GM23338 (cell line): ENCODE measurements around the gene CRABP1. TPM values are rescaled to one million over a fixed set of nuclear protein-coding genes. Genes with fewer than 3 reads are reported as not detected.

Experiments used
- ATAC-seq: fragments of 200-7000 bp; cut with Tn5 transposase; 3 replicates; pipeline ENCODE4 v1.9.1; 2020
- DNase-seq: peaks from one replicate; pipeline ENCODE4 v3.0.0-alpha.2; 2015; ENCODE audit warnings: low spot score
- H2AFZ ChIP-seq: fragments of 200-600 bp; sonication (generic); 2 replicates; pipeline ENCODE4 v1.8.0; 2016; ENCODE audit warnings: antibody characterized with exemption, mild to moderate bottlenecking, moderate library complexity
- H3F3A ChIP-seq: fragments of 200-600 bp; sonication (generic); replicated peaks from 2 replicates; pipeline ENCODE4 v1.8.0; 2017; ENCODE audit warnings: antibody characterized with exemption, mixed run types, low read depth
- H3K27ac ChIP-seq: fragments of 200-600 bp; sonication (generic); 2 replicates; pipeline ENCODE4 v1.6.1; 2016; ENCODE audit warnings: low read depth
- H3K27me3 ChIP-seq: fragments of 200-600 bp; sonication (generic); 2 replicates; pipeline ENCODE4 v1.8.0; 2016; ENCODE audit warnings: mild to moderate bottlenecking, mixed run types, moderate library complexity; ENCODE audit not compliant: insufficient read depth
- H3K36me3 ChIP-seq: fragments of 200-600 bp; sonication (generic); 2 replicates; pipeline ENCODE4 v1.8.0; 2016; ENCODE audit warnings: mild to moderate bottlenecking; ENCODE audit not compliant: insufficient read depth
- H3K4me1 ChIP-seq: fragments of 200-600 bp; sonication (generic); 2 replicates; pipeline ENCODE4 v1.8.0; 2016; ENCODE audit warnings: mild to moderate bottlenecking, moderate library complexity; ENCODE audit not compliant: insufficient read depth
- H3K4me2 ChIP-seq: fragments of 200-600 bp; sonication (generic); 2 replicates; pipeline ENCODE4 v1.7.1; 2017; ENCODE audit warnings: mixed run types
- H3K4me3 ChIP-seq: fragments of 200-600 bp; sonication (generic); 2 replicates; pipeline ENCODE4 v1.6.1; 2016; ENCODE audit warnings: mixed run types
- H3K79me2 ChIP-seq: fragments of 200-600 bp; sonication (generic); replicated peaks from 2 replicates; pipeline ENCODE4 v1.8.0; 2017; ENCODE audit warnings: mild to moderate bottlenecking; ENCODE audit not compliant: insufficient read depth
- H3K9me2 ChIP-seq: fragments of 200-600 bp; sonication (generic); 2 replicates; pipeline ENCODE4 v1.8.0; 2017; ENCODE audit not compliant: insufficient read depth
- H4K20me1 ChIP-seq: fragments of 200-600 bp; sonication (generic); replicated peaks from 2 replicates; pipeline ENCODE4 v1.8.0; 2017; ENCODE audit warnings: mild to moderate bottlenecking; ENCODE audit not compliant: insufficient read depth
- H3K27ac Mint-ChIP-seq: 2 replicates; pipeline ENCODE4 v1.8.0; 2020; ENCODE audit warnings: inconsistent platforms, mild to moderate bottlenecking, moderate library complexity, mixed read lengths
- H3K27me3 Mint-ChIP-seq: 3 replicates; pipeline ENCODE4 v1.8.0; 2022; ENCODE audit warnings: low read depth, mild to moderate bottlenecking, moderate library complexity, mixed read lengths, inconsistent platforms; ENCODE audit not compliant: insufficient read depth, poor library complexity
- H3K36me3 Mint-ChIP-seq: 3 replicates; pipeline ENCODE4 v1.8.0; 2021; ENCODE audit warnings: low read depth, mild to moderate bottlenecking, inconsistent platforms, moderate library complexity, mixed read lengths
- H3K4me1 Mint-ChIP-seq: 3 replicates; pipeline ENCODE4 v1.8.0; 2020; ENCODE audit warnings: mild to moderate bottlenecking, inconsistent platforms, mixed read lengths
- H3K4me3 Mint-ChIP-seq: 3 replicates; pipeline ENCODE4 v1.8.0; 2021; ENCODE audit warnings: moderate library complexity, mild to moderate bottlenecking, inconsistent platforms, mixed read lengths
- H3K9me3 Mint-ChIP-seq: 3 replicates; pipeline ENCODE4 v1.8.0; 2020; ENCODE audit warnings: moderate library complexity, mild to moderate bottlenecking, inconsistent platforms, mixed read lengths
- CREB1 ChIP-seq: fragments of 250-450 bp; sonication (Bioruptor Pico); IDR thresholded peaks from 2 replicates; pipeline ENCODE4 v1.5.0; 2020; ENCODE audit warnings: low read depth, mild to moderate bottlenecking, moderate library complexity
- EZH2 ChIP-seq: fragments of 200-600 bp; sonication (generic); IDR thresholded peaks from one replicate; pipeline ENCODE4 v1.8.0; 2017; ENCODE audit warnings: antibody characterized with exemption, mild to moderate bottlenecking, low read depth; ENCODE audit not compliant: unreplicated experiment
- NANOG ChIP-seq: IDR thresholded peaks from 2 replicates; pipeline ENCODE4 v1.6.1; 2016; ENCODE audit warnings: antibody characterized with exemption, borderline replicate concordance
- STAT1 ChIP-seq: IDR thresholded peaks from one replicate; pipeline ENCODE4 v1.6.1; 2016; ENCODE audit warnings: antibody characterized with exemption; ENCODE audit not compliant: unreplicated experiment
- polyA plus RNA-seq: library from polyadenylated mRNA; unstranded; fragments of >200 nt; fragmentation: Nextera tagmentation; extraction: Ambion mirVana; gene quantifications from 2 replicates; pipeline ENCODE4 v1.2.1, GENCODE V29; 2016
- total RNA-seq: library from RNA; depleted of rRNA; stranded (reverse); fragments of >200 nt; shearing (Covaris generic); gene quantifications from 2 replicates; pipeline ENCODE4 v1.2.3, GENCODE V29; 2014
- TF ChIP-seq, protein P1 (sequence below): fragments of 250-450 bp; sonication (Bioruptor Pico); IDR thresholded peaks from 2 replicates; pipeline ENCODE4 v1.5.0; 2020; ENCODE audit warnings: mild to moderate bottlenecking, moderate library complexity
- TF ChIP-seq, protein P2 (sequence below): IDR thresholded peaks from one replicate; pipeline ENCODE4 v1.6.1; 2018; ENCODE audit warnings: antibody characterized with exemption; ENCODE audit not compliant: unreplicated experiment

The CRABP1 gene
- total and polyA plus RNA-seq, 2 experiments from 2014 or later: 156 to 522 TPM

DNA sequence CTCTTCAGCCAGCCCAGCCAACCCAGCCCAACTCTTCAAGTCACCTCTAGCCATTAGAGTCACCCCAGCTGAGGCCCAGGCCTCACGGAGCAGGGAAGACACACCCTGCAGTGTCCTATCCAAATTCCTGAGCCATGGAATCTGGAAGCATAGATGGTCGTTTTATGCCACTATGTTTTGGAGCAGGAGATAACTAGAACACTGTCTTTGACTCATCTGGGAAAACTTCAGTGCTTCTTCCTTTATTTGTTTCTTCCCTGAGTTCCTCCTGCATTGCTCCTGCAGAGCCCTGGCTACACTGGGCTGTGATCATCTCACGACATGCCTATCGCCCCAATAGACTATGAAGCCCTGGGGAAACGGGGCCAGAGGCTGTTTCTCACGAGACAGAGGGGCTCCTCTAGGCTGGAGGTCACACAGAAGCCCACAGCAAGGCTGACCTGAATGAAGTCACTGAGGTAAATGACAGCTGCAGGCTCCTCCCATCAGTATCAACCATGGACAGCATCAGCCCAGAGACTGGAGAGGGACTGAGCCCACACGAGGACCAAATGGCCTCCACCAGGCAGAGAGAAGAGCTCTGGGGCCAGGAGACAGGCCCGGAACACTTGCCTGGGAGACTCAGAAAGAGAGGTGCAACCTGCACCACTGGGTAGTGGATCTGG lies 22.7 kb downstream of the CRABP1 start (continued):
- TF ChIP-seq, protein P1, sequence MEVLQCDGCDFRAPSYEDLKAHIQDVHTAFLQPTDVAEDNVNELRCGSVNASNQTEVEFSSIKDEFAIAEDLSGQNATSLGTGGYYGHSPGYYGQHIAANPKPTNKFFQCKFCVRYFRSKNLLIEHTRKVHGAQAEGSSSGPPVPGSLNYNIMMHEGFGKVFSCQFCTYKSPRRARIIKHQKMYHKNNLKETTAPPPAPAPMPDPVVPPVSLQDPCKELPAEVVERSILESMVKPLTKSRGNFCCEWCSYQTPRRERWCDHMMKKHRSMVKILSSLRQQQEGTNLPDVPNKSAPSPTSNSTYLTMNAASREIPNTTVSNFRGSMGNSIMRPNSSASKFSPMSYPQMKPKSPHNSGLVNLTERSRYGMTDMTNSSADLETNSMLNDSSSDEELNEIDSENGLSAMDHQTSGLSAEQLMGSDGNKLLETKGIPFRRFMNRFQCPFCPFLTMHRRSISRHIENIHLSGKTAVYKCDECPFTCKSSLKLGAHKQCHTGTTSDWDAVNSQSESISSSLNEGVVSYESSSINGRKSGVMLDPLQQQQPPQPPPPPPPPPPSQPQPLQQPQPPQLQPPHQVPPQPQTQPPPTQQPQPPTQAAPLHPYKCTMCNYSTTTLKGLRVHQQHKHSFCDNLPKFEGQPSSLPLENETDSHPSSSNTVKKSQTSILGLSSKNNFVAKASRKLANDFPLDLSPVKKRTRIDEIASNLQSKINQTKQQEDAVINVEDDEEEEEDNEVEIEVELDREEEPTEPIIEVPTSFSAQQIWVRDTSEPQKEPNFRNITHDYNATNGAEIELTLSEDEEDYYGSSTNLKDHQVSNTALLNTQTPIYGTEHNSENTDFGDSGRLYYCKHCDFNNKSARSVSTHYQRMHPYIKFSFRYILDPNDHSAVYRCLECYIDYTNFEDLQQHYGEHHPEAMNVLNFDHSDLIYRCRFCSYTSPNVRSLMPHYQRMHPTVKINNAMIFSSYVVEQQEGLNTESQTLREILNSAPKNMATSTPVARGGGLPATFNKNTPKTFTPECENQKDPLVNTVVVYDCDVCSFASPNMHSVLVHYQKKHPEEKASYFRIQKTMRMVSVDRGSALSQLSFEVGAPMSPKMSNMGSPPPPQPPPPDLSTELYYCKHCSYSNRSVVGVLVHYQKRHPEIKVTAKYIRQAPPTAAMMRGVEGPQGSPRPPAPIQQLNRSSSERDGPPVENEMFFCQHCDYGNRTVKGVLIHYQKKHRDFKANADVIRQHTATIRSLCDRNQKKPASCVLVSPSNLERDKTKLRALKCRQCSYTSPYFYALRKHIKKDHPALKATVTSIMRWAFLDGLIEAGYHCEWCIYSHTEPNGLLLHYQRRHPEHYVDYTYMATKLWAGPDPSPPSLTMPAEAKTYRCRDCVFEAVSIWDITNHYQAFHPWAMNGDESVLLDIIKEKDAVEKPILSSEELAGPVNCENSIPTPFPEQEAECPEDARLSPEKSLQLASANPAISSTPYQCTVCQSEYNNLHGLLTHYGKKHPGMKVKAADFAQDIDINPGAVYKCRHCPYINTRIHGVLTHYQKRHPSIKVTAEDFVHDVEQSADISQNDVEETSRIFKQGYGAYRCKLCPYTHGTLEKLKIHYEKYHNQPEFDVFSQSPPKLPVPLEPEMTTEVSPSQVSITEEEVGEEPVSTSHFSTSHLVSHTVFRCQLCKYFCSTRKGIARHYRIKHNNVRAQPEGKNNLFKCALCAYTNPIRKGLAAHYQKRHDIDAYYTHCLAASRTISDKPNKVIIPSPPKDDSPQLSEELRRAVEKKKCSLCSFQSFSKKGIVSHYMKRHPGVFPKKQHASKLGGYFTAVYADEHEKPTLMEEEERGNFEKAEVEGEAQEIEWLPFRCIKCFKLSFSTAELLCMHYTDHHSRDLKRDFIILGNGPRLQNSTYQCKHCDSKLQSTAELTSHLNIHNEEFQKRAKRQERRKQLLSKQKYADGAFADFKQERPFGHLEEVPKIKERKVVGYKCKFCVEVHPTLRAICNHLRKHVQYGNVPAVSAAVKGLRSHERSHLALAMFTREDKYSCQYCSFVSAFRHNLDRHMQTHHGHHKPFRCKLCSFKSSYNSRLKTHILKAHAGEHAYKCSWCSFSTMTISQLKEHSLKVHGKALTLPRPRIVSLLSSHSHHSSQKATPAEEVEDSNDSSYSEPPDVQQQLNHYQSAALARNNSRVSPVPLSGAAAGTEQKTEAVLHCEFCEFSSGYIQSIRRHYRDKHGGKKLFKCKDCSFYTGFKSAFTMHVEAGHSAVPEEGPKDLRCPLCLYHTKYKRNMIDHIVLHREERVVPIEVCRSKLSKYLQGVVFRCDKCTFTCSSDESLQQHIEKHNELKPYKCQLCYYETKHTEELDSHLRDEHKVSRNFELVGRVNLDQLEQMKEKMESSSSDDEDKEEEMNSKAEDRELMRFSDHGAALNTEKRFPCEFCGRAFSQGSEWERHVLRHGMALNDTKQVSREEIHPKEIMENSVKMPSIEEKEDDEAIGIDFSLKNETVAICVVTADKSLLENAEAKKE (CRISPR knock-in tag): no peak
- TF ChIP-seq NANOG (no peak), CREB1 (CRISPR knock-in tag) (no peak), STAT1 (no peak)
- TF ChIP-seq, protein P2, sequence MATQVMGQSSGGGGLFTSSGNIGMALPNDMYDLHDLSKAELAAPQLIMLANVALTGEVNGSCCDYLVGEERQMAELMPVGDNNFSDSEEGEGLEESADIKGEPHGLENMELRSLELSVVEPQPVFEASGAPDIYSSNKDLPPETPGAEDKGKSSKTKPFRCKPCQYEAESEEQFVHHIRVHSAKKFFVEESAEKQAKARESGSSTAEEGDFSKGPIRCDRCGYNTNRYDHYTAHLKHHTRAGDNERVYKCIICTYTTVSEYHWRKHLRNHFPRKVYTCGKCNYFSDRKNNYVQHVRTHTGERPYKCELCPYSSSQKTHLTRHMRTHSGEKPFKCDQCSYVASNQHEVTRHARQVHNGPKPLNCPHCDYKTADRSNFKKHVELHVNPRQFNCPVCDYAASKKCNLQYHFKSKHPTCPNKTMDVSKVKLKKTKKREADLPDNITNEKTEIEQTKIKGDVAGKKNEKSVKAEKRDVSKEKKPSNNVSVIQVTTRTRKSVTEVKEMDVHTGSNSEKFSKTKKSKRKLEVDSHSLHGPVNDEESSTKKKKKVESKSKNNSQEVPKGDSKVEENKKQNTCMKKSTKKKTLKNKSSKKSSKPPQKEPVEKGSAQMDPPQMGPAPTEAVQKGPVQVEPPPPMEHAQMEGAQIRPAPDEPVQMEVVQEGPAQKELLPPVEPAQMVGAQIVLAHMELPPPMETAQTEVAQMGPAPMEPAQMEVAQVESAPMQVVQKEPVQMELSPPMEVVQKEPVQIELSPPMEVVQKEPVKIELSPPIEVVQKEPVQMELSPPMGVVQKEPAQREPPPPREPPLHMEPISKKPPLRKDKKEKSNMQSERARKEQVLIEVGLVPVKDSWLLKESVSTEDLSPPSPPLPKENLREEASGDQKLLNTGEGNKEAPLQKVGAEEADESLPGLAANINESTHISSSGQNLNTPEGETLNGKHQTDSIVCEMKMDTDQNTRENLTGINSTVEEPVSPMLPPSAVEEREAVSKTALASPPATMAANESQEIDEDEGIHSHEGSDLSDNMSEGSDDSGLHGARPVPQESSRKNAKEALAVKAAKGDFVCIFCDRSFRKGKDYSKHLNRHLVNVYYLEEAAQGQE: no peak

DNA sequence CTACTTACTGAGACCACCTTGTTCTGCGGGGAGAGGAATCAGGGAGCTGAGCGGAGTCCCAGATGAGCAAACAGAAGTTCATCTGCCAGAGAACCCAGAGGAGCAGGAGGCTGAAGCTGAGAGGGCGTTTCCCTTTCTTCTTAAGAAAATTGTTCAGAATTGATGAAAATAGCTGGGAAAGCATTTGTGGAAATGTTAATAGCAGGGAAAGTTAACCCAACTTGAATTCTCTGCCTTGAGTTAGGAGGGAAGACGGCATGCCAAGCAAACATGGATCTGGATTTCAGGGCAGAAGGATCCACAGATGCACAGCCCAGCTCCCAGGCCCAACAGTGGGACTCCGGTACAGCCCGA lies 23.2 kb downstream of the CRABP1 start:
- no peak for DNase-seq
- Histone ChIP-seq H3K4me2 (no peak overlapping the region), H3K36me3 (no peaks in the 10 kb centered on the region), H3K79me2 (no peaks in the 10 kb centered on the region), H3F3A (no peaks in the 10 kb centered on the region), H4K20me1 (no peaks in the 10 kb centered on the region), H3K9me2 (no peaks in the 10 kb centered on the region), H3K4me1 (0 out of 2 replicates have a peak, but pooled peaks cover 2% of the 10 kb centered on the region), H3K27ac (no peak overlapping the region), H2AFZ (no peak overlapping the region), H3K27me3 (no peaks in the 10 kb centered on the region), H3K4me3 (no peak overlapping the region)
- Mint-ChIP-seq H3K36me3 (no peaks in the 10 kb centered on the region), H3K9me3 (no peaks in the 10 kb centered on the region), H3K27me3 (peaks cover 8% of the 10 kb centered on the region), H3K4me1 (peaks cover 10% of the 10 kb centered on the region), H3K27ac (no peak overlapping the region), H3K4me3 (no peak overlapping the region)
- no peak for ATAC-seq
- TF ChIP-seq STAT1 (no peak), EZH2 (no peak)
